ENCODE measurements around the gene AAR2. TPM values are rescaled to one million over a fixed set of nuclear protein-coding genes. Genes with fewer than 3 reads are reported as not detected.

The AAR2 gene
- 40.3 and 45.1 TPM in 2 replicates for total RNA-seq (2014; rRNA removed; shearing (Covaris generic); ENCODE audit: low replicate concordance)

GRCh38 chr20:36235892-36236785 lies at the start of gene AAR2:
AAR2 (plus strand) TSS chr20:36236478; CDS start chr20:36239869, 3,391 bp downstream.
- in situ Hi-C loops (cut with HindIII; ENCODE audit: low pct_unique_long_range_greater_than_20kb, low sequenced_read_pairs), result no loop called here
- peak; percentile 77 for DNase-seq (ENCODE audit: low read depth)

DNA sequence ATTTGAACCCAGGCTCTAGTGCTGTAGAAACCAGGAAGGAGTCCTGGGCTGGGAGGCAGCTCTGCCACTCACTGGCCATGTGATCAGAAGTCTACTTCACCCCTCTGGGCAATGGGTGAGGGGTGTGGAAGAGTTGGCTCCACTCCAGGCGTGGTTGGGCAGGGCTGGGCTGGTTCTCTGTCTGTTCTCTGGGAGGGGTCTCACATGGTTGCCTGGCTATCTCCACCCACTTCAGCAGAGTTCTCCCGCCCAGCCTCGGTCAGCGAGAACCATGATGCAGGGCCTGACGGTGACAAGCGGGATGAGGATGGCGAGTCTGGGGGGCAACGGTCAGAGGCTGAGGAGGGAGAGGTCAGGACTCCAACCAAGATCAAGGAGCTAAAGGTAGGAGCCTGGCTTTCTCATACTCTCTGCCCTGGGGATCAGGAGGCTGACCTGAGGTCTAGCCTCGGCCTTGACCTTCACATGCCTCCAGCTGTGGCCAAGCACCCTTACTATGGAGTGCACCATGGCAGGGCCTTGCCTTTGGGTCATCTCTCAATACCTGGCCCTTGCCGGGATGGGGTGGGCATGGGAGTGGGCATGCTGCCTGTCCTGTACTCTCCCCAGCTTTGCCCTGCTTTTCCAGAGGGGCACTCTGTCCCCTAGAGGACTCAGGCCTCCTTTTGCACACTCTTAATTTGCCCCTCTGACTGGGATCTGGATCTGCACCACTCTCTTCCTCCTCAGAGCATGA lies 42.1 kb upstream of the AAR2 start:
- in situ Hi-C loops (cut with HindIII; ENCODE audit: low pct_unique_long_range_greater_than_20kb, low sequenced_read_pairs), result no loop called here
- DNase-seq (ENCODE audit: low read depth), result no peak

- no peak for DNase-seq (ENCODE audit: low read depth)
- in situ Hi-C loops (cut with HindIII; ENCODE audit: low pct_unique_long_range_greater_than_20kb, low sequenced_read_pairs), result no loop called here
Observed at GRCh38 chr20:36196676-36197075, 39.6 kb upstream of the AAR2 start.

- no peak for DNase-seq (ENCODE audit: low read depth)
- in situ Hi-C loops (cut with HindIII; ENCODE audit: low pct_unique_long_range_greater_than_20kb, low sequenced_read_pairs), result no loop called here
Observed at GRCh38 chr20:36197271-36197670, 39.0 kb upstream of the AAR2 start.

- peak; percentile 60 for DNase-seq (ENCODE audit: low read depth)
- in situ Hi-C loops (cut with HindIII; ENCODE audit: low pct_unique_long_range_greater_than_20kb, low sequenced_read_pairs), result no loop called here
Observed at GRCh38 chr20:36199345-36200257, 36.7 kb upstream of the AAR2 start.

DNA sequence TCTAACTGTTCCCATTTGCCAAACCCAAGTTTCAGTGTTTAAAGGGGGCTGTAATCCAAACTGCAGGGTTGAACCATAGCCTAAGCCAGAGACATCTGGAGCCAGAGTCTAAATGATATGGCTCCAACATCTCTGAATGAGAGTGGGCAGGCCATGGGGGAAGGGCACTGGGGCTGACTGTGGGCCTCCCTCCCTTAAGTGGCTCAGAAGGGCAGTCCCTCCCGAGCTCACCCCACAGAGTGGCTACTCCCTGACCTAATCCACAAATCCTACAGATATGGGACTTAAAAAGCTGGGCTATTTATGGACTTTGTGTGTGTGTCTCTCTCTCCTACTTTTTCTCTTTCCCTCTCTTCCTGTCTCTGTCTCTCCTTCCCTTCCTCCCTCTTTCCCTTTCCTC lies 35.8 kb upstream of the AAR2 start:
- in situ Hi-C loops (cut with HindIII; ENCODE audit: low pct_unique_long_range_greater_than_20kb, low sequenced_read_pairs), result no loop called here

GRCh38 chr20:36201198-36201597 lies 35.1 kb upstream of the AAR2 start:
- no peak for DNase-seq (ENCODE audit: low read depth)
- in situ Hi-C loops (cut with HindIII; ENCODE audit: low pct_unique_long_range_greater_than_20kb, low sequenced_read_pairs), result no loop called here

More for the DNA sequence above, 35.8 kb upstream of the AAR2 start:
- DNase-seq (ENCODE audit: low read depth), result no peak

DNA sequence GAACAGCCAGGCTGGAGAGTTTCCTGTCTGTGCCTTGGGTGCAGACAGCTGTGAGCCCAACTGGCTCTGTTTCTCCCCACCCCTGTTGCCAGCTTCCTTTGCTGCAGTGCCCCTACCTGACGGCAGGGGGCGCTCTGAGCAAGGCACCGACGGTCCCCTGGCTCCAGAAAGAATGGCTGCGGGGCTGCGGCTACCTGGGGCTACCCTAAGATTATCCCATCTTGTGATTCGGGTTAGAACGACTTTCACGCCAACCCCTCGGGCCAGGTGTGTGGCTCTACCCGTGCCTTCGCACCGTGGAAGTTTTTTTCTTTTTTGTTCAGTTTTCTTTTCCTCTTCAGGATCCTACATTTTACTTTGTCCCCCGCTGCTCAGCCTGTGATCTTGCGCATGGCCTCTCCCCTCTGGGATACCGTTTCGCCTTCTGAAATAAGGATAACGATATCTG lies 33.4 kb upstream of the AAR2 start:
- in situ Hi-C loops (cut with HindIII; ENCODE audit: low pct_unique_long_range_greater_than_20kb, low sequenced_read_pairs), result no loop called here
- peak; percentile 38 for DNase-seq (ENCODE audit: low read depth)

- no peak for DNase-seq (ENCODE audit: low read depth)
- in situ Hi-C loops (cut with HindIII; ENCODE audit: low pct_unique_long_range_greater_than_20kb, low sequenced_read_pairs), result no loop called here
Observed at GRCh38 chr20:36203861-36204260, 32.4 kb upstream of the AAR2 start.

- in situ Hi-C loops (cut with HindIII; ENCODE audit: low pct_unique_long_range_greater_than_20kb, low sequenced_read_pairs), result no loop called here
Observed at GRCh38 chr20:36205026-36205425, 31.3 kb upstream of the AAR2 start.

GRCh38 chr20:36206068-36206467 lies 30.2 kb upstream of the AAR2 start:
- in situ Hi-C loops (cut with HindIII; ENCODE audit: low pct_unique_long_range_greater_than_20kb, low sequenced_read_pairs), result no loop called here
- DNase-seq (ENCODE audit: low read depth), result no peak

More at GRCh38 chr20:36205026-36205425, 31.3 kb upstream of the AAR2 start:
- DNase-seq (ENCODE audit: low read depth), result no peak

DNA sequence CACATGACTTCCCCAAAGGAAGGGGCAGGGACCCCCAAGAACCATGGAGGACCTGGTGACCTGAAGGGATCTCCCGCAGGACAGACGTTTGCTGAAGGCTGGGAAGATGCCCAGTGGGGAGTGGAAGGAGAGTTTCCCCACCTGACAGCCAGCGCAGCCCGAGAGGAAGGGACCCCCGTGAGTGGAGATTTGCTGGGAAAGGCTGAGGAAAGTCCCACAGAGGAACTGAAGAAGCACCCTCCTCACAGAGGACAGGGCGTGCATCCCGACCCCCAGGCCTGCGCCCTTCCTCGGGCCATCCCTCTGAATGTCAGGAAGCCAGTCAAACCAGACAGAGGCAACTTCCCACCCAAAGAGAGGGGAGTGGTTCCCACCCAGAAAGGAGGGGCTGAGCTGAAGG lies 29.6 kb upstream of the AAR2 start:
- no peak for DNase-seq (ENCODE audit: low read depth)
- in situ Hi-C loops (cut with HindIII; ENCODE audit: low pct_unique_long_range_greater_than_20kb, low sequenced_read_pairs), result no loop called here

DNA sequence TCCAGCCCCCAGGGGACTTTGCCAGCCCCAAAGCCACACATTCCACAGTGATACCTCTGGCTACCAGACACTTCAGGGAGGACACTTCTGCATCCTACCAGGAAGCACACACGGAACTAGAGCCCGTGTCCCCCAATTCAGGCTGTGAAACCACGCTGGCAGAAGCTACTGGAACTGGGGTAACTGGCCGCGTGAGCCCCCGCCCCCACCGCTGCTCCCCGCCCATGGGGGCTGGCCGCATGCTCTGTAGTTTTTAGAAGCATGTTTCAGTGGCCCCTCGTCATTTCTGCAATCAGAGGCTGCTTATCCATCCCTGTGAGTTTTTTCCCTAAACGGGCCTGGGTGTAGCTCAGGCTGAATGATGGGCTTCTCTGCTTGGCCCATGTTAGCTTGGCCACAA lies 28.7 kb upstream of the AAR2 start:
- in situ Hi-C loops (cut with HindIII; ENCODE audit: low pct_unique_long_range_greater_than_20kb, low sequenced_read_pairs), result no loop called here
- no peak for DNase-seq (ENCODE audit: low read depth)

DNA sequence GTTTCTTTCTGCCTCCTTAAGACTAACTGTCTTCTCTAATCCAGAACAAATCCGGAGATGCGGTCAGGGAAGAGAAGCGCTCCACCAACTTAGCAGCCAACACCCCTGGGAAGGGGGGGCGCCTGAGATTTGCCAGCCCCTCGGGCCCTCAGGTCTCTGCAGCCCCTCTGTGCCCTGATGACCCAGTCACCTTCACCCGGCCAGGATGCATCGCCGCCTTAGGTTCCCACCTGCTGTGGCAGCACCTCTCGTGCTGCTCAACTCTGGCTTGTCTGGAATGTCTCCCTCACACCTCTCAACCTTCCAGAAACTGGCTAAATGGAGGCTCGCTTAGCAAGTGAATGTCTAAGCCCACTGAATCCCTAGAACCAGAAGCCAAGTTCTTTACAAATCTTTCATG lies 28.0 kb upstream of the AAR2 start:
- no peak for DNase-seq (ENCODE audit: low read depth)
- in situ Hi-C loops (cut with HindIII; ENCODE audit: low pct_unique_long_range_greater_than_20kb, low sequenced_read_pairs), result no loop called here

- DNase-seq (ENCODE audit: low read depth), result no peak
- in situ Hi-C loops (cut with HindIII; ENCODE audit: low pct_unique_long_range_greater_than_20kb, low sequenced_read_pairs), result no loop called here
Observed at GRCh38 chr20:36210436-36211021, 25.7 kb upstream of the AAR2 start.

GRCh38 chr20:36213362-36213761 lies 22.9 kb upstream of the AAR2 start:
- DNase-seq (ENCODE audit: low read depth), result no peak
- in situ Hi-C loops (cut with HindIII; ENCODE audit: low pct_unique_long_range_greater_than_20kb, low sequenced_read_pairs), result no loop called here

DNA sequence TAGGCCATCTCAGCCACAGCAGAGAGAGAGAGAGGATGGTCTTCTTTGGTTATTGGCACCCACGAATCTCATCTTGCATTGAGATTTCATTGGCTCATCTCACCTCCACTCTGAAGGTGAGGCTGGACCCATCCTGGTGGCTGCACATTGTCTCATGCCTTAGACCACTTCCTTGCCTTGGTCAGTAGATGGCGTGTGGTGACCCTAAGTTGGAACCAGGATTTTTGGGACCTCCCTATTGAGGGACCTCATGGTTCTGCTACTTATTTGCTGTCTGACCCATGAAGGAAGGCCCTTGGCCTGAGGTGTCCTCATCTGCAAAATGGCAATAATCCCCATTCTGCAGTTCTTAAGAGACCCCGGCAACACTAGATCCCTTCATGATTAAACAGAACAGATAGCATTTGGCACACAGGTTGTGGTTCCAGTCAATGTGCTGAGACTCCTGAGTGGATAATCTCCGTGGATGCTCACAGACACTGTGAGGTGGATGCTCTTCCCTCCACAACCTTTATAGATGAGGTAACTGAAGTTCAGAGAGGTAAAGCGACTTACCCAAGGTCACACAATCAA lies 21.5 kb upstream of the AAR2 start:
- no peak for DNase-seq (ENCODE audit: low read depth)

DNA sequence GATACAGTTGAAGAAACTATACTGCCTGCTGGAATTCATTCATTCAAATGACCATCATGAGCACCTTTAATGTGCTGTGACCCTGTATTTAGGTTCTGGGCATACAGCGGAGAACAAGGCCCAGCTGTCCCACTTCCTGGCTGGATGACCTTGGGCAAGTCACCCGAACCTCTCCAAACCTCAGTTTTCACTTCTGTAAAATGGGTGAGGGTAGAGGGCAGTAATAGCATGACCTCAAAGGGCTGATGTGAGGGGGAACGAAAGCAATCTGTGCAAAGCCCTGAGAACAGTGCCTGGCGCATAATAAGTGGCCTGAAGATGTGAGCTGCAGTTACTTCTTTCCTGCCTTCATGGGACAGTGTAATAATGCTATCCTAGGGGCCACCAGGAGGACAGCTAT lies 20.5 kb upstream of the AAR2 start:
- in situ Hi-C loops (cut with HindIII; ENCODE audit: low pct_unique_long_range_greater_than_20kb, low sequenced_read_pairs), result no loop called here
- DNase-seq (ENCODE audit: low read depth), result no peak

More for the DNA sequence above, 21.5 kb upstream of the AAR2 start:
- in situ Hi-C loops (cut with HindIII; ENCODE audit: low pct_unique_long_range_greater_than_20kb, low sequenced_read_pairs), result no loop called here
